IMR-90 (cell line): ENCODE results near the gene OR56B4. TPM values are rescaled to one million over a fixed set of nuclear protein-coding genes. Genes with fewer than 3 reads are reported as not detected.

ENCODE experiments used
- ATAC-seq: fragments of 200-7000 bp; cut with Tn5 transposase; 2 replicates; pipeline ENCODE4 v1.9.1; 2020; ENCODE audit warnings: low read depth, mild to moderate bottlenecking, moderate library complexity
- BruUV-seq: library from RNA; stranded (reverse); fragments of 400-500 nt; replicated peaks from 2 replicates; lab custom pipeline; 2021; lab: Mats Ljungman, UMichigan
- CTCF ChIA-PET: fragments of 300-600 bp; formaldehyde crosslinking; extraction: SDS; loops from one replicate; lab custom pipeline; 2021; ENCODE audit warnings: antibody characterized with exemption; lab: Yijun Ruan, JAX
- POLR2A ChIA-PET: fragments of 300-600 bp; sonication (Branson Sonifier 250); formaldehyde crosslinking; loops from one replicate; lab custom pipeline; 2022; ENCODE audit warnings: antibody characterized with exemption; ENCODE audit not compliant: unreplicated experiment; lab: Charles Lee
- DNase-seq: peaks from one replicate; pipeline ENCODE4 v3.0.0; 2013
- H2AFZ ChIP-seq: replicated peaks from 2 replicates; pipeline ENCODE3; 2013; ENCODE audit warnings: low read length, mild to moderate bottlenecking; ENCODE audit not compliant: poor library complexity
- H2AK5ac ChIP-seq: 2 replicates; pipeline ENCODE4 v1.6.1; 2013; ENCODE audit warnings: low read depth, low read length, inconsistent platforms
- H2AK9ac ChIP-seq: replicated peaks from 2 replicates; pipeline ENCODE3; 2013; ENCODE audit warnings: mild to moderate bottlenecking, low read depth, low read length, moderate library complexity; ENCODE audit not compliant: poor library complexity
- H2BK120ac ChIP-seq: 2 replicates; pipeline ENCODE4 v1.6.1; 2013; ENCODE audit warnings: low read depth, low read length, inconsistent platforms
- H2BK15ac ChIP-seq: 3 replicates; pipeline ENCODE4 v1.6.1; 2013; ENCODE audit warnings: low read depth, low read length, inconsistent platforms
- H2BK20ac ChIP-seq: 2 replicates; pipeline ENCODE4 v1.6.1; 2013; ENCODE audit warnings: low read depth, mild to moderate bottlenecking, inconsistent platforms, low read length, moderate library complexity
- H2BK5ac ChIP-seq: 2 replicates; pipeline ENCODE4 v1.6.1; 2013; ENCODE audit warnings: mild to moderate bottlenecking, low read depth, low read length, inconsistent platforms; ENCODE audit not compliant: poor library complexity, severe bottlenecking
- H3K14ac ChIP-seq: replicated peaks from 2 replicates; pipeline ENCODE4 v1.6.1; 2013; ENCODE audit warnings: low read depth, low read length, inconsistent platforms
- H3K18ac ChIP-seq: 2 replicates; pipeline ENCODE4 v1.6.1; 2013; ENCODE audit warnings: low read depth, low read length, control low read depth
- H3K23ac ChIP-seq: 2 replicates; pipeline ENCODE4 v1.6.1; 2013; ENCODE audit warnings: low read depth, low read length, inconsistent platforms
- H3K27ac ChIP-seq: 2 replicates; pipeline ENCODE4 v1.5.1; 2013; ENCODE audit warnings: mild to moderate bottlenecking, control low read depth, low read length; ENCODE audit not compliant: insufficient read depth
- H3K27me3 ChIP-seq: 2 replicates; pipeline ENCODE4 v1.6.1; 2013; ENCODE audit warnings: low read length; ENCODE audit not compliant: control insufficient read depth, insufficient read depth
- H3K36me3 ChIP-seq: 2 replicates; pipeline ENCODE4 v1.6.1; 2013; ENCODE audit warnings: low read length, mixed read lengths; ENCODE audit not compliant: control insufficient read depth, insufficient read depth
- H3K4ac ChIP-seq: 2 replicates; pipeline ENCODE4 v1.6.1; 2013; ENCODE audit warnings: low read depth, low read length, inconsistent platforms
- H3K4me1 ChIP-seq: 2 replicates; pipeline ENCODE4 v1.6.1; 2013; ENCODE audit warnings: low read length, mixed read lengths; ENCODE audit not compliant: control insufficient read depth, insufficient read depth
- H3K4me2 ChIP-seq: 2 replicates; pipeline ENCODE4 v1.6.1; 2013; ENCODE audit warnings: low read depth, mild to moderate bottlenecking, control low read depth, low read length, moderate library complexity
- H3K4me3 ChIP-seq: 2 replicates; pipeline ENCODE4 v1.5.1; 2013; ENCODE audit warnings: low read depth, mild to moderate bottlenecking, control low read depth, low read length, moderate library complexity; ENCODE audit not compliant: insufficient read depth
- H3K56ac ChIP-seq: 2 replicates; pipeline ENCODE4 v1.6.1; 2013; ENCODE audit warnings: low read length, inconsistent platforms; ENCODE audit not compliant: insufficient read depth; ENCODE audit errors: extremely low read depth
- H3K79me1 ChIP-seq, 2 experiments: 2 replicates each; pipeline ENCODE4 v1.6.1; 2013; ENCODE audit warnings: low read length in 2 of 2, inconsistent platforms in 1 of 2, low read depth in 1 of 2
- H3K9ac ChIP-seq: 2 replicates; pipeline ENCODE4 v1.6.1; 2013; ENCODE audit warnings: low read depth, low read length, control low read depth
- H3K9me1 ChIP-seq: 2 replicates; pipeline ENCODE4 v1.6.1; 2013; ENCODE audit warnings: low read length, inconsistent platforms; ENCODE audit not compliant: insufficient read depth
- H3K9me3 ChIP-seq: 2 replicates; pipeline ENCODE4 v1.6.1; 2013; ENCODE audit warnings: low read length; ENCODE audit not compliant: control insufficient read depth, insufficient read depth
- H4K20me1 ChIP-seq: 2 replicates; pipeline ENCODE4 v1.6.1; 2013; ENCODE audit warnings: low read length, inconsistent platforms; ENCODE audit not compliant: insufficient read depth
- H4K5ac ChIP-seq: 2 replicates; pipeline ENCODE4 v1.6.1; 2013; ENCODE audit warnings: mild to moderate bottlenecking, low read depth, low read length, control low read depth
- H4K8ac ChIP-seq, 2 experiments: 2 replicates each; pipeline ENCODE4 v1.6.1; 2013; ENCODE audit warnings: low read depth in 2 of 2, low read length in 2 of 2, control low read depth in 1 of 2, inconsistent platforms in 1 of 2
- H4K91ac ChIP-seq: 2 replicates; pipeline ENCODE4 v1.6.1; 2013; ENCODE audit warnings: low read depth, low read length, inconsistent platforms; ENCODE audit not compliant: insufficient read depth
- CEBPB ChIP-seq: IDR thresholded peaks from 2 replicates; pipeline ENCODE4 v1.6.1; 2012; ENCODE audit warnings: low read depth, low read length, improper control_type of control experiment
- CTCF ChIP-seq: conservative IDR thresholded peaks from 2 replicates; pipeline ENCODE4 v1.5.1; 2012; ENCODE audit warnings: mild to moderate bottlenecking, low read depth, low read length, improper control_type of control experiment
- ELK1 ChIP-seq: fragments of 150-350 bp; IDR thresholded peaks from 2 replicates; pipeline ENCODE4 v1.6.1; 2016; ENCODE audit warnings: low read depth, mild to moderate bottlenecking, low read length, moderate library complexity, borderline replicate concordance
- MAFK ChIP-seq: IDR thresholded peaks from 2 replicates; pipeline ENCODE4 v1.6.1; 2012; ENCODE audit warnings: low read depth, low read length, improper control_type of control experiment
- MAZ ChIP-seq: IDR thresholded peaks from 2 replicates; pipeline ENCODE4 v1.6.1; 2012; ENCODE audit warnings: low read depth, mild to moderate bottlenecking, low read length, improper control_type of control experiment, moderate library complexity, borderline replicate concordance
- MXI1 ChIP-seq: IDR thresholded peaks from 2 replicates; pipeline ENCODE4 v1.6.1; 2012; ENCODE audit warnings: low read depth, mild to moderate bottlenecking, low read length, moderate library complexity, borderline replicate concordance
- NFE2L2 ChIP-seq: fragments of 150-350 bp; IDR thresholded peaks from 2 replicates; pipeline ENCODE4 v1.6.1; 2016; ENCODE audit warnings: low read depth, mild to moderate bottlenecking, low read length
- POLR2A ChIP-seq: IDR thresholded peaks from 2 replicates; pipeline ENCODE4 v1.6.1; 2012; ENCODE audit warnings: mild to moderate bottlenecking, low read depth, low read length
- RCOR1 ChIP-seq: IDR thresholded peaks from 2 replicates; pipeline ENCODE4 v1.6.1; 2012; ENCODE audit warnings: mild to moderate bottlenecking, low read length, improper control_type of control experiment; ENCODE audit not compliant: insufficient replicate concordance
- RFX5 ChIP-seq: IDR thresholded peaks from 2 replicates; pipeline ENCODE4 v1.8.0; 2012; ENCODE audit warnings: low read depth, mild to moderate bottlenecking, low read length, moderate library complexity
- WGBS, 2 experiments: methylation state at CpG; one replicate each; pipeline versions ENCODE4 v1.1.5 to v1.1.7; 2013; ENCODE audit warnings: missing lambda C conversion rate in 2 of 2; ENCODE audit not compliant: insufficient read length in 1 of 2; ENCODE audit errors: extremely low coverage in 2 of 2; 5-methylcytosine and 5-hydroxymethylcytosine counted together
- dilution Hi-C: fragments of 300-500 bp; cut with HindIII; formaldehyde crosslinking; loops from one replicate; pipeline ENCODE4 v1.14.3; 2018; ENCODE audit warnings: low sequenced_read_pairs; ENCODE audit not compliant: unreplicated experiment
- in situ Hi-C: fragments of 300-500 bp; cut with MboI; formaldehyde crosslinking; loops from 3 replicates; pipeline ENCODE4 v1.14.3; 2019; ENCODE audit warnings: low sequenced_read_pairs, inconsistent platforms, mixed read lengths
- intact Hi-C: fragments of 100-400 bp; cut with micrococcal nuclease; formaldehyde crosslinking; loops from 2 replicates; pipeline ENCODE4 v1.10.0; 2022
- polyA plus RNA-seq, 3 experiments: library from polyadenylated mRNA; depleted of rRNA; stranded (reverse); fragments of >200 nt; gene quantifications; 2 replicates each; pipeline ENCODE4 v1.2.3, GENCODE V29; 2012; ENCODE audit warnings: low replicate concordance in 1 of 3
- total RNA-seq: library from RNA; depleted of rRNA; stranded (reverse); fragments of >200 nt; gene quantifications from 2 replicates; pipeline ENCODE4 v1.2.3, GENCODE V29; 2012

Gene OR56B4
- total and polyA plus RNA-seq, 2 of the 4 experiments (the other 2 are of a cell fraction), result not detected

DNA sequence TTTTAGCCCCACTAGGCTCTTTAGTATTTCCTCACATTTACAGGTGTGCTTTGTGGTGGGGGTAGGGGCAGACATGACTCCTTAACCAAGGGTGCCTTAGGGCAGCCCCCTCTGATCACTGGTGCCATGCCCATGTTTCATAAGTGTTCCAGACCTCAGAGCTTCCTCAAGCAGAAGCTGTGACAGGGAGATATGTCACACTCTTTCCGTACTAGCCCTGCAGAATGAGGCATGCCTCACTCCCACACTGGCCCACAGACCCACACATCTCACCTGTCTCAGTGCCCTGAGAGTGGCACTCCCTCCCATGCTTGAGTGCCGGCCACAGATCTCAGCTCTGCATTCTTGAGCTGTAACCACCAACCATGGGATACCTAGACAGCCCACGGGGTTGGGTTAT lies 22.9 kb upstream of the OR56B4 start:
- H3K36me3 ChIP-seq, result no peaks in the 10 kb centered on the region
- H3K9me3 ChIP-seq, result no peaks in the 10 kb centered on the region; the same call in 1 of the 2 replicates
- ATAC-seq (no peak), DNase-seq (no peak)
- H2AK9ac ChIP-seq, result no peak overlapping the region
- H2BK120ac ChIP-seq, result no peak overlapping the region
- H2AK5ac ChIP-seq, result no peak overlapping the region
- no peak overlapping the region for H3K18ac ChIP-seq
- no peak overlapping the region for H3K9ac ChIP-seq
- CTCF ChIA-PET, result no interaction called here
- no peaks in the 10 kb centered on the region for H3K79me1 ChIP-seq
- H3K27ac ChIP-seq, result no peak overlapping the region
- no TSS peak for BruUV-seq
- H3K4me2 ChIP-seq, result no peak overlapping the region
- H2BK15ac ChIP-seq, result no peak overlapping the region
- WGBS, 2 experiments, result 80% methylated on average over 1 of the region's 3 CpGs; no CpG with 5 or more reads in 1 of the 2 experiments
- no peak overlapping the region for H2BK5ac ChIP-seq
- H4K91ac ChIP-seq, result no peak overlapping the region
- no peak overlapping the region for H3K56ac ChIP-seq
- no peak overlapping the region for H3K4me3 ChIP-seq
- no peak overlapping the region for H3K23ac ChIP-seq
- no peak overlapping the region for H4K8ac ChIP-seq
- no peak overlapping the region for H3K14ac ChIP-seq
- intact Hi-C loops (no loop called here), in situ Hi-C loops (no loop called here), dilution Hi-C loops (no loop called here)
- H4K20me1 ChIP-seq, result no peaks in the 10 kb centered on the region
- H2AFZ ChIP-seq, result no peak overlapping the region
- TF ChIP-seq MAZ (no peak), POLR2A (no peak), RCOR1 (no peak), NFE2L2 (no peak), CTCF (no peak), MAFK (no peak), RFX5 (no peak), ELK1 (no peak), CEBPB (no peak), MXI1 (no peak)
- H4K5ac ChIP-seq, result no peak overlapping the region
- H3K4ac ChIP-seq, result no peak overlapping the region
- no peak overlapping the region for H2BK20ac ChIP-seq
- no peaks in the 10 kb centered on the region for H3K4me1 ChIP-seq
- no peaks in the 10 kb centered on the region for H3K9me1 ChIP-seq
- POLR2A ChIA-PET, result no interaction called here
- H3K27me3 ChIP-seq, result no peaks in the 10 kb centered on the region
